Liver (tissue), 3 donors: ENCODE measurements around the gene KAT6B.

Experiments
- ATF3 ChIP-seq: IDR thresholded peaks from 2 replicates; pipeline ENCODE4 v1.6.1; 2016; ENCODE audit warnings: antibody characterized with exemption
- CTCF ChIP-seq: fragments of 150-350 bp; IDR thresholded peaks from 2 replicates; pipeline ENCODE4 v1.5.1; 2017; ENCODE audit warnings: improper control_type of control experiment, low read depth, low read length; ENCODE audit not compliant: missing input control
- EGR1 ChIP-seq, 2 donors: IDR thresholded peaks; 2 replicates each; pipeline ENCODE4 v1.6.1; 2016 to 2018; ENCODE audit warnings: antibody characterized with exemption in 2 of 2, low read depth in 2 of 2
- FOXA1 ChIP-seq: IDR thresholded peaks from 2 replicates; pipeline ENCODE4 v1.6.1; 2016; ENCODE audit warnings: antibody characterized with exemption
- RAD21 ChIP-seq, 2 donors: IDR thresholded peaks; 2 replicates each; pipeline ENCODE4 v1.6.1; 2016; ENCODE audit warnings: antibody characterized with exemption in 2 of 2, mild to moderate bottlenecking in 2 of 2
- TAF1 ChIP-seq: conservative IDR thresholded peaks from 2 replicates; pipeline ENCODE4 v1.6.1; 2016; ENCODE audit warnings: antibody characterized with exemption, mild to moderate bottlenecking
- YY1 ChIP-seq: IDR thresholded peaks from 2 replicates; pipeline ENCODE4 v1.6.1; 2016; ENCODE audit warnings: antibody characterized with exemption, mild to moderate bottlenecking
- ZBTB33 ChIP-seq: IDR thresholded peaks from 2 replicates; pipeline ENCODE4 v1.6.1; 2016; ENCODE audit warnings: antibody characterized with exemption
- donor health status: healthy.
- donor health status: healthy.

GRCh38 chr10:74947781-74948401 lies 121.5 kb downstream of the KAT6B start:
- no peak for TF ChIP-seq CTCF
- TF ChIP-seq ATF3, result no peak
- TF ChIP-seq EGR1 (IDR thresholded peaks at IDR 0.05; ENCODE audit: low read depth in 2 of 2), result no peak
- TF ChIP-seq YY1, result no peak
- TF ChIP-seq RAD21 (IDR thresholded peaks at IDR 0.05), result no peak
- TF ChIP-seq TAF1, result no peak
- TF ChIP-seq ZBTB33, result no peak
- no peak for TF ChIP-seq FOXA1
